Subcutaneous adipose tissue (tissue), 4 donors: ENCODE results near the gene EHD2. TPM values are rescaled to one million over a fixed set of nuclear protein-coding genes. Genes with fewer than 3 reads are reported as not detected.

Experiments
- CTCF ChIP-seq: fragments of 450-650 bp; IDR thresholded peaks from one replicate; pipeline ENCODE4 v1.5.1; 2016; ENCODE audit warnings: low read depth, mild to moderate bottlenecking, control low read depth, antibody characterized with exemption, moderate library complexity
- total RNA-seq, 4 donors: library from RNA; depleted of rRNA; stranded (reverse); fragments of >200 nt; gene quantifications; one replicate each; pipeline ENCODE4 v1.1.0, GENCODE V29; 2016

Gene EHD2
- total RNA-seq, 4 donors from 2014 or later: 77.5 to 340 (median 130) TPM

GRCh38 chr19:47752440-47753211, 39.4 kb downstream of the EHD2 start:
- TF ChIP-seq CTCF: no peak

GRCh38 chr19:47754206-47755064, 41.2 kb downstream of the EHD2 start:
- TF ChIP-seq CTCF: no peak

- no peak for TF ChIP-seq CTCF
Measured at GRCh38 chr19:47755065-47755761, 42.0 kb downstream of the EHD2 start.

- no peak for TF ChIP-seq CTCF
Measured at GRCh38 chr19:47755762-47756626, 42.8 kb downstream of the EHD2 start.

GRCh38 chr19:47756627-47756929, 43.4 kb downstream of the EHD2 start:
- no peak for TF ChIP-seq CTCF

GRCh38 chr19:47756953-47757608, 43.9 kb downstream of the EHD2 start:
- no peak for TF ChIP-seq CTCF
